A549 (cell line): ENCODE results near the gene CSNK1E. TPM values are rescaled to one million over a fixed set of nuclear protein-coding genes. Genes with fewer than 3 reads are reported as not detected.

ENCODE experiments used
- ATAC-seq, 2 experiments: fragments of 200-7000 bp in 1 of 2; fragments of >200 bp in 1 of 2; cut with Nextera tagmentation in 1 of 2; cut with Tn5 transposase in 1 of 2; 3 replicates each; pipeline versions ENCODE4 v1.8.0 to v1.9.1; 2018 to 2020; ENCODE audit warnings: mild to moderate bottlenecking in 1 of 2, moderate library complexity in 1 of 2
- CTCF ChIA-PET: fragments of 300-600 bp; sonication (Branson Sonifier 250); formaldehyde crosslinking; extraction: SDS; loops from one replicate; lab custom pipeline; 2021; ENCODE audit warnings: antibody characterized with exemption, inconsistent platforms; lab: Yijun Ruan, JAX
- POLR2A ChIA-PET: fragments of 350-600 bp; formaldehyde crosslinking; extraction: SDS; loops from one replicate; lab custom pipeline; 2021; ENCODE audit warnings: antibody characterized with exemption, inconsistent platforms; lab: Yijun Ruan, JAX
- DNase-seq, 2 experiments: peaks; one replicate each; pipeline versions ENCODE4 v3.0.0 to v3.0.0-alpha.2; 2011 to 2016; ENCODE audit warnings: low read depth in 1 of 2, low spot score in 1 of 2
- FAIRE-seq: peaks from 2 replicates; lab custom pipeline; 2011; peaks lifted over from hg19 to GRCh38; lab: Jason Lieb, UNC
- H3K27ac ChIP-seq, 2 experiments: fragments of >200 bp; sonication (Bioruptor Twin); formaldehyde crosslinking; 3 replicates each; pipeline ENCODE4 v1.5.1; 2016 to 2017
- H3K4me1 ChIP-seq: fragments of >200 bp; sonication (Bioruptor Twin); formaldehyde crosslinking; 3 replicates; pipeline ENCODE4 v1.6.1; 2016
- H3K4me2 ChIP-seq: fragments of >200 bp; sonication (Bioruptor Twin); formaldehyde crosslinking; 3 replicates; pipeline ENCODE4 v1.6.1; 2016
- H3K4me3 ChIP-seq: fragments of >200 bp; sonication (Bioruptor Twin); formaldehyde crosslinking; 3 replicates; pipeline ENCODE4 v1.5.1; 2016
- H3K9me3 ChIP-seq: fragments of >200 bp; sonication (Bioruptor Twin); formaldehyde crosslinking; 3 replicates; pipeline ENCODE4 v1.6.1; 2016
- BHLHE40 ChIP-seq: IDR thresholded peaks from 2 replicates; pipeline ENCODE4 v1.6.1; 2012; ENCODE audit warnings: low read depth, low read length, inconsistent platforms
- CHD4 ChIP-seq: fragments of 200-600 bp; sonication (generic); IDR thresholded peaks from 2 replicates; pipeline ENCODE4 v1.6.1; 2016; ENCODE audit warnings: antibody characterized with exemption, mild to moderate bottlenecking, borderline replicate concordance
- EP300 ChIP-seq, 2 experiments: fragments of >200 bp; sonication (Bioruptor Twin); formaldehyde crosslinking; IDR thresholded peaks; 2 replicates in 1 of 2; 3 replicates in 1 of 2; pipeline ENCODE4 v1.6.1; 2016 to 2017
- HOXB5 ChIP-seq: fragments of 250-450 bp; sonication (Bioruptor Pico); IDR thresholded peaks from 2 replicates; pipeline ENCODE4 v1.5.0; 2020; ENCODE audit warnings: mild to moderate bottlenecking, moderate library complexity
- KDM5A ChIP-seq: fragments of 200-600 bp; sonication (generic); IDR thresholded peaks from 2 replicates; pipeline ENCODE4 v1.6.1; 2016; ENCODE audit warnings: antibody characterized with exemption, mild to moderate bottlenecking
- MAFK ChIP-seq: fragments of 450-650 bp; IDR thresholded peaks from 2 replicates; pipeline ENCODE4 v1.6.1; 2014; ENCODE audit not compliant: partially characterized antibody
- MAZ ChIP-seq: fragments of 150-350 bp; IDR thresholded peaks from 2 replicates; pipeline ENCODE4 v1.6.1; 2014; ENCODE audit warnings: antibody characterized with exemption, low read depth, low read length, borderline replicate concordance
- PHF8 ChIP-seq: fragments of 200-600 bp; sonication (generic); IDR thresholded peaks from 2 replicates; pipeline ENCODE4 v1.6.1; 2016; ENCODE audit warnings: low read depth, mild to moderate bottlenecking, antibody characterized with exemption, moderate library complexity, borderline replicate concordance
- RAD21 ChIP-seq, 2 experiments: fragments of >200 bp in 1 of 2; sonication (Bioruptor Twin) in 1 of 2; formaldehyde crosslinking in 1 of 2; IDR thresholded peaks in 1 of 2; conservative IDR thresholded peaks in 1 of 2; 2 replicates in 1 of 2; 3 replicates in 1 of 2; pipeline ENCODE4 v1.6.1; 2012 to 2018; ENCODE audit warnings: inconsistent platforms in 1 of 2
- RCOR1 ChIP-seq: fragments of 150-350 bp; IDR thresholded peaks from 2 replicates; pipeline ENCODE4 v1.6.1; 2014; ENCODE audit warnings: antibody characterized with exemption, low read length, low read depth
- RNF2 ChIP-seq: fragments of 200-600 bp; sonication (generic); IDR thresholded peaks from 2 replicates; pipeline ENCODE4 v1.6.1; 2016; ENCODE audit warnings: low read depth, mild to moderate bottlenecking, antibody characterized with exemption, moderate library complexity, borderline replicate concordance
- TFCP2L1 ChIP-seq: fragments of 250-450 bp; sonication (Bioruptor Pico); IDR thresholded peaks from 2 replicates; pipeline ENCODE4 v1.5.0; 2021; ENCODE audit warnings: mild to moderate bottlenecking
- ZFP36 ChIP-seq: fragments of 450-650 bp; IDR thresholded peaks from 2 replicates; pipeline ENCODE4 v1.6.1; 2014; ENCODE audit warnings: borderline replicate concordance; ENCODE audit not compliant: partially characterized antibody
- WGBS: methylation state at CpG from one replicate; pipeline ENCODE4 v1.1.6; 2017; ENCODE audit errors: missing lambda C conversion rate; 5-methylcytosine and 5-hydroxymethylcytosine counted together
- polyA plus RNA-seq, 4 experiments: library from polyadenylated mRNA; depleted of rRNA in 3 of 4; stranded (reverse); fragments of >200 nt; fragmentation: RNase III in 1 of 4; extraction: RNeasy Plus Mini Kit Qiagen cat#74134 plus additional on column Dnase treatment in 1 of 4; gene quantifications; 2 replicates in 3 of 4; 3 replicates in 1 of 4; pipeline ENCODE4 v1.2.3, GENCODE V29; 2011 to 2017
- TF ChIP-seq, protein P1 (sequence below): fragments of 250-450 bp; sonication (Bioruptor Pico); IDR thresholded peaks from 2 replicates; pipeline ENCODE4 v1.5.0; 2021; ENCODE audit warnings: mild to moderate bottlenecking, moderate library complexity, borderline replicate concordance
- TF ChIP-seq, protein P2 (sequence below): fragments of >200 bp; sonication (Bioruptor Twin); formaldehyde crosslinking; IDR thresholded peaks from 3 replicates; pipeline ENCODE4 v1.5.1; 2016
- TF ChIP-seq, protein P3 (sequence below): fragments of 150-350 bp; IDR thresholded peaks from 2 replicates; pipeline ENCODE4 v1.6.1; 2014; ENCODE audit warnings: low read depth, mild to moderate bottlenecking, low read length

CSNK1E gene
- polyA plus RNA-seq, 2 of the 4 experiments (the other 2 are of a cell fraction), result 59.3 to 60.9 TPM

DNA sequence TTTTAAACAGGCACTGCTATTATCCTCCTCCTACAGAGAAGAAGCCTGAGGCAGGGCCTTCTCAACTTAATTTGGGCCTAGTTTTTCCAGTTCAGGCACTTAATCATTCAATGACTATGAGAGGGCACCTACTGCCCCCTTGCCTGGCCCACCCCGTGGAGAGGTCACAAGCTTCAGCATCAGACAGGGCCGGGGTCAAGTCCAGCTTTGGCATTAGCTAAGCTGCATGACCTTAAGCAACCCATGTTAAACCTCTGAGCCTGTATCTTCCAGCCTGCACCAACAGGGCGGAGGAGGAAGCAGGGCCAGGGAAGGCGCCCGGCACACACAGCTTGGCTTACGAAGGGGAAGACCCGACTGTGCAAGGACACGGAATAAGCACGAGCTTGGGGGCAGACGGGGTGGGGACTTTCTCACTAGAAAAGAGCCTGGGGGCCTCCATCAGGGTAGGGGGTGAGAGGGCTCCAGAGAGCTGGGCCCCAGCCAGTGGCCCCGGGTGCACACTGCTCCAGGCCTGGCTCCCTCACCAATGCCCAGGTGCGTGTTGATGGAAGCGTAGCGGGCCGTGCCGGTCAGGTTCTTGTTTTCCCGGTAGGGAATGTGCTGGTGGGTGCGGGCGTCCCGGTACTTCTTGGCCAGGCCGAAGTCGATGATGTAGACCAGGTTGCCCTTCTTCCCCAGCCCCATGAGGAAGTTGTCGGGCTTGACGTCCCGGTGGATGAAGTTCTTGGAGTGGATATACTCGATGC, 16.9 kb downstream of the CSNK1E start:
- peaks cover 12% of the 10 kb centered on the region for H3K4me1 ChIP-seq

DNA sequence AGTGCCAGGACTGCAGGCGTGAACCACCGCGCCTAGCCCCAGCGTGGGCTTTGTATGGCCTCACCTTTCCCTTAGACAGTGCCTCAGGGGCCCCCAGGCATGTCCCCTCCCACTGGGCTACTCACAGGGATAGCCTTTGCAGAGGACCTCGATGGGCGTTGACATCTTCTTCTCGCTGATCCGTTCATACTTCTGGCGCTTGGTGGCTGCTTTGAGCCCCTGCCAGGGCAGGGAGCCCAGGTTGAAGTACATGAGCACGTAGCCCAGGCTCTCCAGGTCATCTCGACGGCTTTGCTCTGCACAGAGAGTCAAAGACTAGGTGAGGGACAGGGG, 17.5 kb downstream of the CSNK1E start:
- CTCF ChIA-PET, result no interaction called here
- no peak overlapping the region for H3K4me2 ChIP-seq

More for the DNA sequence above, 16.9 kb downstream of the CSNK1E start:
- no peak overlapping the region for H3K27ac ChIP-seq
- WGBS, result 92% methylated on average over 14 of the region's 26 CpGs
- ChIA-PET POLR2A (no interaction called here), CTCF (interaction anchor here (0.6 to 0.9 kb wide), 2 partner anchors 12 to 186 kb away, joined by 3 read pairs; no protein-coding TSS in a partner anchor)
- no peak overlapping the region for H3K4me2 ChIP-seq
- no peak for ATAC-seq
- FAIRE-seq, result no peak
- no peak for TF ChIP-seq KDM5A
- no peak for TF ChIP-seq TFCP2L1 (CRISPR knock-in tag)
- TF ChIP-seq, protein P1, sequence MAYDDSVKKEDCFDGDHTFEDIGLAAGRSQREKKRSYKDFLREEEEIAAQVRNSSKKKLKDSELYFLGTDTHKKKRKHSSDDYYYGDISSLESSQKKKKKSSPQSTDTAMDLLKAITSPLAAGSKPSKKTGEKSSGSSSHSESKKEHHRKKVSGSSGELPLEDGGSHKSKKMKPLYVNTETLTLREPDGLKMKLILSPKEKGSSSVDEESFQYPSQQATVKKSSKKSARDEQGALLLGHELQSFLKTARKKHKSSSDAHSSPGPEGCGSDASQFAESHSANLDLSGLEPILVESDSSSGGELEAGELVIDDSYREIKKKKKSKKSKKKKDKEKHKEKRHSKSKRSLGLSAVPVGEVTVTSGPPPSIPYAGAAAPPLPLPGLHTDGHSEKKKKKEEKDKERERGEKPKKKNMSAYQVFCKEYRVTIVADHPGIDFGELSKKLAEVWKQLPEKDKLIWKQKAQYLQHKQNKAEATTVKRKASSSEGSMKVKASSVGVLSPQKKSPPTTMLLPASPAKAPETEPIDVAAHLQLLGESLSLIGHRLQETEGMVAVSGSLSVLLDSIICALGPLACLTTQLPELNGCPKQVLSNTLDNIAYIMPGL (CRISPR knock-in tag), result no peak
- no peak for TF ChIP-seq CHD4
- TF ChIP-seq MAFK, result no peak
- no peak for TF ChIP-seq HOXB5 (CRISPR knock-in tag)
- TF ChIP-seq RNF2, result no peak
- H3K4me3 ChIP-seq, result no peak overlapping the region
- DNase-seq, result no peak
- H3K9me3 ChIP-seq, result no peaks in the 10 kb centered on the region

DNA sequence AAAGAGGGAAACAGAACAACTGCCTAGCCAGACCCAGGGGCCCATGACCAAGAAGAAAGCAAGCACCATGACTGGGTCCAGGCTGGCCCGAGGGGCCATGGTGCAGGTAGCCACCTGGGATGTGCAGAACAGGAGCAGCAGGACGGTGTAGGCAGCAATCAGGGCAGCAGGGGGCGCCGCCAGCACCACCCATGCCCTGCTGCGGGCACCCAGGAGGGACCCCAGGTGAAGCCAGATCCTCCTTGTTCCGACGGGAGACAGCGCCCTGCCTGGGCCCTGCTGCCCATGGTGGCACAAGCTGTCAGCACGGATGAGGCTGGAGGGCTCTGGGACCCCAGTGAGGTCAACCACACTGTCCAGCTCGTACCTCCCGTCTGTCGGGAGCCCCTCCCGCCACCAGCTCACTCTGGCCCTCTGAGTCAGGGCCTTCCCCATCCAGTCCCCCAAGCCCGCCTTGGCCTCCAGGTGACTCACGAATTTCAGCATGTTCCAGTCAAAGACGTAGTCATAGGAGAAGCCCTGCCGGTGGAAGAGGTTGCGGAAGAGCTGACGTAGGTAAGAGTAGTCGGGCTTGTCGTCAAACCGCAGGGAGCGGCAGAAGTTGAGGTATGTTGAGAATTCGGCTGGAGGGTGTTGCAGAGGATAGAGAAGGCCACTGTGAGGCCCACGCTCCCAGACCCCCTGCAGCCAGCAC, 18.8 kb downstream of the CSNK1E start:
- DNase-seq, result no peak
- ChIA-PET POLR2A (no interaction called here), CTCF (interaction anchor here (0.5 kb wide), 1 partner anchor 10 kb away, joined by 4 read pairs; no protein-coding TSS in a partner anchor)
- no peaks in the 10 kb centered on the region for H3K9me3 ChIP-seq
- WGBS, result 96% methylated on average over 17 of the region's 25 CpGs
- H3K4me2 ChIP-seq, result no peak overlapping the region
- TF ChIP-seq RCOR1, result no peak
- TF ChIP-seq, protein P2, sequence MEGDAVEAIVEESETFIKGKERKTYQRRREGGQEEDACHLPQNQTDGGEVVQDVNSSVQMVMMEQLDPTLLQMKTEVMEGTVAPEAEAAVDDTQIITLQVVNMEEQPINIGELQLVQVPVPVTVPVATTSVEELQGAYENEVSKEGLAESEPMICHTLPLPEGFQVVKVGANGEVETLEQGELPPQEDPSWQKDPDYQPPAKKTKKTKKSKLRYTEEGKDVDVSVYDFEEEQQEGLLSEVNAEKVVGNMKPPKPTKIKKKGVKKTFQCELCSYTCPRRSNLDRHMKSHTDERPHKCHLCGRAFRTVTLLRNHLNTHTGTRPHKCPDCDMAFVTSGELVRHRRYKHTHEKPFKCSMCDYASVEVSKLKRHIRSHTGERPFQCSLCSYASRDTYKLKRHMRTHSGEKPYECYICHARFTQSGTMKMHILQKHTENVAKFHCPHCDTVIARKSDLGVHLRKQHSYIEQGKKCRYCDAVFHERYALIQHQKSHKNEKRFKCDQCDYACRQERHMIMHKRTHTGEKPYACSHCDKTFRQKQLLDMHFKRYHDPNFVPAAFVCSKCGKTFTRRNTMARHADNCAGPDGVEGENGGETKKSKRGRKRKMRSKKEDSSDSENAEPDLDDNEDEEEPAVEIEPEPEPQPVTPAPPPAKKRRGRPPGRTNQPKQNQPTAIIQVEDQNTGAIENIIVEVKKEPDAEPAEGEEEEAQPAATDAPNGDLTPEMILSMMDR, result peak; percentile 24; the same call in 2 of the 3 replicates
- TF ChIP-seq BHLHE40, result no peak
- TF ChIP-seq RAD21 (conservative IDR thresholded peaks at IDR 0.05 in 1 of 2, IDR thresholded peaks at IDR 0.05 in 1 of 2), result 0 out of 5 replicates have a peak, but pooled peaks of 1 of the 2 experiments have one; percentile 1
- H3K4me3 ChIP-seq, result no peak overlapping the region
- peak in 1 of 2 experiments; percentile 72; a peak in 3 of 6 replicates for ATAC-seq
- H3K4me1 ChIP-seq, result no peaks in the 10 kb centered on the region
- H3K27ac ChIP-seq, result no peak overlapping the region
- no peak for FAIRE-seq

More for the DNA sequence above, 17.5 kb downstream of the CSNK1E start:
- no peak overlapping the region for H3K27ac ChIP-seq
- POLR2A ChIA-PET, result no interaction called here
- DNase-seq (no peak), ATAC-seq (no peak), FAIRE-seq (no peak)
- H3K4me1 ChIP-seq, result peaks cover 6% of the 10 kb centered on the region; the same call in 2 of the 3 replicates
- no peaks in the 10 kb centered on the region for H3K9me3 ChIP-seq
- TF ChIP-seq MAZ, result no peak
- TF ChIP-seq PHF8, result no peak
- no peak for TF ChIP-seq HOXB5 (CRISPR knock-in tag)
- TF ChIP-seq, protein P3, sequence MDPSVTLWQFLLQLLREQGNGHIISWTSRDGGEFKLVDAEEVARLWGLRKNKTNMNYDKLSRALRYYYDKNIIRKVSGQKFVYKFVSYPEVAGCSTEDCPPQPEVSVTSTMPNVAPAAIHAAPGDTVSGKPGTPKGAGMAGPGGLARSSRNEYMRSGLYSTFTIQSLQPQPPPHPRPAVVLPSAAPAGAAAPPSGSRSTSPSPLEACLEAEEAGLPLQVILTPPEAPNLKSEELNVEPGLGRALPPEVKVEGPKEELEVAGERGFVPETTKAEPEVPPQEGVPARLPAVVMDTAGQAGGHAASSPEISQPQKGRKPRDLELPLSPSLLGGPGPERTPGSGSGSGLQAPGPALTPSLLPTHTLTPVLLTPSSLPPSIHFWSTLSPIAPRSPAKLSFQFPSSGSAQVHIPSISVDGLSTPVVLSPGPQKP, result no peak
- no peak for TF ChIP-seq EP300 (IDR thresholded peaks at IDR 0.05)
- no peak for TF ChIP-seq RCOR1
- no peak for TF ChIP-seq ZFP36
- H3K4me3 ChIP-seq, result no peak overlapping the region
- 91% methylated on average over 11 of the region's 12 CpGs for WGBS
